NCI-H82 (cell line): ENCODE data around the gene PPP6R3.
"Not testable (repeated sequence)": the region's sequence is repeated elsewhere in the genome, so short reads cannot be mapped to it uniquely, and the experiment has no call there.

ENCODE experiments used
- DNase-seq: peaks from one replicate; lab custom pipeline; 2025; lab: John Stamatoyannopoulos, UW

The PPP6R3 gene

GRCh38 chr11:68460741-68461574 is at the start of gene PPP6R3:
Gene PPP6R3 (plus strand): TSS chr11:68460752. CDS start chr11:68537665, 76,913 bp downstream.
- peak; percentile 38 for DNase-seq

- no peak for DNase-seq
These were observed 49.0 kb upstream of the PPP6R3 start for GRCh38 chr11:68411501-68411991.

GRCh38 chr11:68412593-68413475 is 47.7 kb upstream of the PPP6R3 start:
- DNase-seq: peak; percentile 22

GRCh38 chr11:68413591-68413999 is 47.0 kb upstream of the PPP6R3 start:
- DNase-seq: no peak

- DNase-seq: no peak
These were observed 45.9 kb upstream of the PPP6R3 start for GRCh38 chr11:68414496-68415221.

- no peak for DNase-seq
These were observed 44.4 kb upstream of the PPP6R3 start for GRCh38 chr11:68416070-68416578.

GRCh38 chr11:68418648-68419047 is 41.9 kb upstream of the PPP6R3 start:
- no peak for DNase-seq

GRCh38 chr11:68420171-68420570 is 40.4 kb upstream of the PPP6R3 start:
- DNase-seq: no peak

GRCh38 chr11:68423481-68423880 is 37.1 kb upstream of the PPP6R3 start:
- no peak for DNase-seq

- DNase-seq: no peak
These were observed 36.4 kb upstream of the PPP6R3 start for GRCh38 chr11:68424101-68424632.

- DNase-seq: no peak
These were observed 35.3 kb upstream of the PPP6R3 start for GRCh38 chr11:68424981-68425865.

GRCh38 chr11:68425866-68426380 is 34.6 kb upstream of the PPP6R3 start:
- DNase-seq: no peak

- no peak for DNase-seq
These were observed 30.9 kb upstream of the PPP6R3 start for GRCh38 chr11:68429661-68430060.

GRCh38 chr11:68430384-68430783 is 30.2 kb upstream of the PPP6R3 start:
- DNase-seq: no peak

- DNase-seq: no peak
These were observed 29.8 kb upstream of the PPP6R3 start for GRCh38 chr11:68430801-68431200.

- no peak for DNase-seq
These were observed 28.4 kb upstream of the PPP6R3 start for GRCh38 chr11:68431984-68432645.

GRCh38 chr11:68432874-68433273 is 27.7 kb upstream of the PPP6R3 start:
- DNase-seq: no peak

GRCh38 chr11:68433541-68433940 is 27.0 kb upstream of the PPP6R3 start:
- no peak for DNase-seq

- not testable (repeated sequence) for DNase-seq
These were observed 26.4 kb upstream of the PPP6R3 start for GRCh38 chr11:68434159-68434558.
